Gastrocnemius medialis (tissue), 4 donors: ENCODE measurements around the gene C11orf21.

ENCODE experiments used
- POLR2A ChIP-seq, 2 donors: fragments of 450-650 bp; IDR thresholded peaks; one replicate each; pipeline ENCODE4 v1.6.1; 2017; ENCODE audit warnings: antibody characterized with exemption in 2 of 2, mild to moderate bottlenecking in 2 of 2, moderate library complexity in 2 of 2
- TF ChIP-seq, protein P1 (sequence below), 5 experiments: fragments of 450-650 bp in 3 of 5; fragments of 200-600 bp in 2 of 5; sonication (generic) in 2 of 5; IDR thresholded peaks in 4 of 5; conservative IDR thresholded peaks in 1 of 5; 1 replicate in 4 of 5; 2 replicates in 1 of 5; pipeline ENCODE4 v1.5.1; 2016 to 2019; ENCODE audit warnings: antibody characterized with exemption in 5 of 5, mild to moderate bottlenecking in 3 of 5, moderate library complexity in 3 of 5

GRCh38 chr11:2314525-2315394 lies 13.0 kb upstream of the C11orf21 start:
- TF ChIP-seq POLR2A (IDR thresholded peaks at IDR 0.05), result no peak
- TF ChIP-seq, protein P1, sequence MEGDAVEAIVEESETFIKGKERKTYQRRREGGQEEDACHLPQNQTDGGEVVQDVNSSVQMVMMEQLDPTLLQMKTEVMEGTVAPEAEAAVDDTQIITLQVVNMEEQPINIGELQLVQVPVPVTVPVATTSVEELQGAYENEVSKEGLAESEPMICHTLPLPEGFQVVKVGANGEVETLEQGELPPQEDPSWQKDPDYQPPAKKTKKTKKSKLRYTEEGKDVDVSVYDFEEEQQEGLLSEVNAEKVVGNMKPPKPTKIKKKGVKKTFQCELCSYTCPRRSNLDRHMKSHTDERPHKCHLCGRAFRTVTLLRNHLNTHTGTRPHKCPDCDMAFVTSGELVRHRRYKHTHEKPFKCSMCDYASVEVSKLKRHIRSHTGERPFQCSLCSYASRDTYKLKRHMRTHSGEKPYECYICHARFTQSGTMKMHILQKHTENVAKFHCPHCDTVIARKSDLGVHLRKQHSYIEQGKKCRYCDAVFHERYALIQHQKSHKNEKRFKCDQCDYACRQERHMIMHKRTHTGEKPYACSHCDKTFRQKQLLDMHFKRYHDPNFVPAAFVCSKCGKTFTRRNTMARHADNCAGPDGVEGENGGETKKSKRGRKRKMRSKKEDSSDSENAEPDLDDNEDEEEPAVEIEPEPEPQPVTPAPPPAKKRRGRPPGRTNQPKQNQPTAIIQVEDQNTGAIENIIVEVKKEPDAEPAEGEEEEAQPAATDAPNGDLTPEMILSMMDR (IDR thresholded peaks at IDR 0.05 in 4 of 5, conservative IDR thresholded peaks at IDR 0.05 in 1 of 5), result no peak
